HepG2 (cell line): ENCODE results near the gene PITRM1.

Experiments used
- ARNT ChIP-seq: fragments of 450-650 bp; IDR thresholded peaks from 2 replicates; pipeline ENCODE4 v1.6.1; 2017
- JUN ChIP-seq: sonication (generic); formaldehyde crosslinking; IDR thresholded peaks from 2 replicates; pipeline ENCODE4 v1.4.0; 2020; ENCODE audit warnings: mild to moderate bottlenecking, missing genetic modification reagents
- POLR2A ChIP-seq, 2 experiments: IDR thresholded peaks; 2 replicates each; pipeline ENCODE4 v1.6.1; 2011; ENCODE audit warnings: low read depth in 2 of 2, low read length in 2 of 2, mild to moderate bottlenecking in 1 of 2, moderate library complexity in 1 of 2; ENCODE audit not compliant: insufficient read depth in 1 of 2
- TRAFD1 ChIP-seq: sonication (generic); formaldehyde crosslinking; IDR thresholded peaks from 2 replicates; pipeline ENCODE4 v1.5.1; 2020; ENCODE audit warnings: missing genetic modification reagents, mild to moderate bottlenecking, borderline replicate concordance
- YEATS4 ChIP-seq: sonication (generic); formaldehyde crosslinking; IDR thresholded peaks from 2 replicates; pipeline ENCODE4 v1.4.0; 2020; ENCODE audit warnings: missing genetic modification reagents, borderline replicate concordance

GRCh38 chr10:3222068-3222467 lies 49.5 kb upstream of the PITRM1 start:
- TF ChIP-seq ARNT (no peak), JUN (CRISPR knock-in tag) (no peak), YEATS4 (no peak), POLR2A (IDR thresholded peaks at IDR 0.05; ENCODE audit: insufficient read depth in 1 of 2, low read depth in 2 of 2, low read length in 2 of 2) (no peak), TRAFD1 (CRISPR knock-in tag) (no peak)
